Activated T-helper 1 cell treated with anti-CD3 and anti-CD28 coated beads, Interleukin-12 subunit alpha, Interleukin-12 subunit beta, Interleukin-2, Interleukin-4 antibody, amounts not matched to agents 30 ng/mL and 10 ng/mL and 1 ng/mL, durations not matched to agents 14 hours and 24 hours and 36 hours (primary cell): ENCODE measurements around the gene RALGPS2. TPM values are rescaled to one million over a fixed set of nuclear protein-coding genes. Genes with fewer than 3 reads are reported as not detected.

Experiments
- DNase-seq: peaks from one replicate; pipeline ENCODE4 v3.0.0; 2021; ENCODE audit warnings: low spot score
- H3K27ac Mint-ChIP-seq: one replicate; pipeline ENCODE4 v1.8.0; 2021; ENCODE audit warnings: mild to moderate bottlenecking, mixed read lengths
- H3K27me3 Mint-ChIP-seq: one replicate; pipeline ENCODE4 v1.8.0; 2022; ENCODE audit warnings: mild to moderate bottlenecking, moderate library complexity, mixed read lengths; ENCODE audit not compliant: insufficient read depth
- H3K36me3 Mint-ChIP-seq: one replicate; pipeline ENCODE4 v1.8.0; 2021; ENCODE audit warnings: low read depth, mixed read lengths
- H3K4me1 Mint-ChIP-seq: one replicate; pipeline ENCODE4 v1.8.0; 2021; ENCODE audit warnings: low read depth, mixed read lengths
- H3K4me3 Mint-ChIP-seq: one replicate; pipeline ENCODE4 v1.8.0; 2021; ENCODE audit warnings: mild to moderate bottlenecking, moderate library complexity, mixed read lengths
- H3K9me3 Mint-ChIP-seq: one replicate; pipeline ENCODE4 v1.8.0; 2021; ENCODE audit warnings: mixed read lengths
- intact Hi-C: fragments of 100-400 bp; cut with micrococcal nuclease; formaldehyde crosslinking; loops from one replicate; pipeline ENCODE4 v1.15.1; 2024
- total RNA-seq: library from RNA; stranded (reverse); gene quantifications from 2 replicates; pipeline ENCODE4 v1.2.3, GENCODE V29; 2022

Gene RALGPS2
- total RNA-seq, 1 donor from 2014 or later, result 1.6 TPM

DNA sequence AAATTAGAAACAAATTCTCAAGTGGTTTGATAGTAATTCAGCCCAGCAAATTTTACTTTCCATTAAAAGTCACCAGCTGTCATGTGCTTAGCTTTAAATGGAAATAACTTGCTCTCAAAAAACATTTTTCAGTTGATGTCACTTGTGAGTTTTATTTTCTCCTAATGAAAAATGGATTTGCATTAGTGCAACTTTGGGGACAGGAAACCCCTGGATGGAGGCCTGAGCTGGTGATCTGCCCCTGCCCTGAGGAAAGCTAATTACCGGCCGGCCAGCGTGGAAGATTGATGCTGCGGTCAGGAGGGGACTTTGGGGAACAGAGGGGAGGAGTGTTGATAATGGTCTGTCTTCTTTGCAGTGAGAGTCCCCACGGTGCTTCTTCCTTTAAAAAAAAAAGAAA lies 212.7 kb downstream of the RALGPS2 start:
- H3K27ac Mint-ChIP-seq, result no peak overlapping the region
- intact Hi-C loops, result no loop called here

DNA sequence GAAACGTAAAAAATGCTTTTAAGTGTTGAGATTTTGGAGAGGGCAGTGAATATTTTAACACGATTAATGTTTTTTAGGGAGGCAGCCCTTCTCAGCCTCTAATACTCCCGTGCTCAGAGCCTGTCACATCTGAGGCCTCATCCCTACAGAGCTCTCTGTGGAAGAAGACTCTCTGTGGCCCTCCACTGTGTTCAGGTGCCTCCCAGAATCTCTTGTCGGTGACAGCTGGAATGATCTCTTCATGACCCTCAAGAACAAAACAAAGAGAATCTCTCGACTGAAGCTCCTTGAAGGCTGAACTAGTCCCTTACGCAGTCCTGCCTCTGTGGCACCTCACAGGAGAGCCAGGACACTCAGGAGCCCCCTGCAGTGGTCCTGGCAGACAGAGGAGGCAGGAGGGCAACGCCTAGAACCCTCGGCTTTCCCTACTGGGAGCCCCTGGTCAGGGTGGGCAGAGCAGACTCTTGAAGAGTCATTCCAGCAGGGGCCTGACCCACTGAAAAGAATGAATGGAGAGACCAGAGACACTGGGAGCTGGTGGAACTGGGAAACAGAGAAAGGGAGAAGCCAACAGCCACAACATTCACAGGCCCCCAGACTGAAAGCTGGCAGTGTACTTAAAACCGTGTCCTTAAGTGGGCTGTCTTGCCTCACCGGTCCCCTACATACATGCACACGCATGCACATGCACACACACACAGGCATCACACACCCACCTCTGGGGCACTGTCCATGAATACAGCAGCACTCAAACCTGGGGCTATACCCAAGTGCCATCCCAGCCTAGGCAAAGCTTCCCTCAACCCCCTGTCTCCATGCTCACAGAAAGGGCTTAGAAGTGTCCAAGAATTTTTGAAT lies 213.3 kb downstream of the RALGPS2 start:
- no peak for DNase-seq
- intact Hi-C loops, result no loop called here
- Mint-ChIP-seq H3K4me1 (peaks cover 5% of the 10 kb centered on the region), H3K36me3 (no peaks in the 10 kb centered on the region), H3K9me3 (no peaks in the 10 kb centered on the region), H3K27ac (no peak overlapping the region), H3K27me3 (peaks cover 7% of the 10 kb centered on the region), H3K4me3 (no peak overlapping the region)

More for the DNA sequence above, 212.7 kb downstream of the RALGPS2 start:
- peaks cover under 1% of the 10 kb centered on the region for H3K4me1 Mint-ChIP-seq
- H3K36me3 Mint-ChIP-seq, result no peaks in the 10 kb centered on the region
- DNase-seq, result no peak
- peaks cover 7% of the 10 kb centered on the region for H3K27me3 Mint-ChIP-seq
- H3K9me3 Mint-ChIP-seq, result no peaks in the 10 kb centered on the region
- no peak overlapping the region for H3K4me3 Mint-ChIP-seq

GRCh38 chr1:178938959-178939317 lies 213.9 kb downstream of the RALGPS2 start:
- H3K36me3 Mint-ChIP-seq, result no peaks in the 10 kb centered on the region
- intact Hi-C loops, result no loop called here
- no peak for DNase-seq
- no peak overlapping the region for H3K27ac Mint-ChIP-seq
- H3K4me3 Mint-ChIP-seq, result no peak overlapping the region
- peaks cover 5% of the 10 kb centered on the region for H3K4me1 Mint-ChIP-seq
- peaks cover 7% of the 10 kb centered on the region for H3K27me3 Mint-ChIP-seq
- no peaks in the 10 kb centered on the region for H3K9me3 Mint-ChIP-seq

DNA sequence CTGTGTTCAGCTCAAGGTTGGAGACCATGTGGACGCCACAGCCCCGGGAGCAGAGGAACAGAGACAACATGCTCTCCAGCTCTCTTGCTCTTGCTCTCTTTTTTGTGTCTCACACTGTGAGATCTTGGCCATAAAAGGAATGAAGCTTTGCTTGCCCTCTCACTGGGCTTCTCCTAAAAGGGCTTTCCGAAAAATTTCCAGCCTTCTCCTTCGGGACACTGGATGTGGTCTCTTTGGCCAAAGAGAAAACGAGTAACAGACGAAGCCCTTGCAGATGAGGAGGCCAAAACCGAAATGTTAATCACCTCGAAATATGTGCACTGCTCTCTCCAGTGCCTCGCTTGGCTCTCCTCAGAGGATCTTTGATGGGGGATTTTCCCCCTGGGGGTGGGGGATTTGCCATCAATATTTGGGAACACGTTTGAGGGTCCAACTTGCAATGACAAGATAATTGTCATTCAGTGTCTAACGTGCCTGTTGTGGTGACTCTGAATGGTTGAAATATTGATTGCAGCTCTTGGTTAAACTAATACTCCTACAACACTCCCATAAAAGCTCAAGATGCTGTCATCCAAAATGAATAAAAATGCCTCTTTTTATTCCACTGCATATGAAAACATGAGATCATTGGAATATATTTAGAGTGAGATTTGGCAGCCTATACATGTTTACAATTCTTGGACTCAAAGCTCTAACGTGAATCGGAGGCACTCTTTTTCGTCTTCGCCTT lies 214.5 kb downstream of the RALGPS2 start:
- no peak overlapping the region for H3K27ac Mint-ChIP-seq
- H3K4me1 Mint-ChIP-seq, result peaks cover 5% of the 10 kb centered on the region
- H3K36me3 Mint-ChIP-seq, result no peaks in the 10 kb centered on the region
- H3K27me3 Mint-ChIP-seq, result peaks cover 7% of the 10 kb centered on the region
- intact Hi-C loops, result no loop called here
- H3K9me3 Mint-ChIP-seq, result no peaks in the 10 kb centered on the region
- no peak overlapping the region for H3K4me3 Mint-ChIP-seq
- DNase-seq, result no peak

DNA sequence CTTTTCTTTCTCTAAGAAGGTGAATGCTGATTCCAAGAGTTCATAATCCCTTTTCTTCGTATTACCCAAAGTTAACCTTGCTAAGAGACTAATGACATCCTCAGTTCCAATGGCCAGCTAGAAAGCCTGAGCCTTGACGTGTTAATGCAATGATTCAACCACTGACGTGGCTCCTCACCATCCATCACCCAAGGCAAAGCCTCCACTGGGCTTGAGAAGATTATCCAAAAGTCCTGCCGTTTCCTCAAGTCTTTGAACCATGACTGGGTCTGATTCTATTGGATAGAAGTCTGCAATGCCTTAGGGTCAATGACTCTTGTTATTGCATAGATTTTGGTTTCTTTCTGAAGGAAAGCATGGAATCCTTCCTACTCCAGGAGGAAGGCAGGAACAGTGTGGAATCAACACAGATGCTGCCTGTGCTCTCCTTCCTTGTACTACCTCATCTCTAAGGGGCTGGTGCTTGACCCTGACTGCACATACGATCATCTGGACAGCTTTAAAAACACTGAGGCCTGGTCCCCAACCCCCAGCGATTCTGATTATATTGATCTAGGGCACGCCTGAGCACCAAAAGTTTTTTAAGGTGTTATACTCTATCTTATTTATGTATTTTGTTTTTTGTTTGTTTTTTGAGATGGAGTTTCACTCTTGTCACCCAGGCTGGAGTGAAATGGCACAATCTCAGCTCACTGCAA lies 215.2 kb downstream of the RALGPS2 start:
- intact Hi-C loops, result no loop called here
- Mint-ChIP-seq H3K27me3 (peaks cover 7% of the 10 kb centered on the region), H3K9me3 (no peaks in the 10 kb centered on the region), H3K4me3 (no peak overlapping the region), H3K4me1 (peaks cover 5% of the 10 kb centered on the region), H3K36me3 (no peaks in the 10 kb centered on the region), H3K27ac (no peak overlapping the region)
- DNase-seq, result no peak

DNA sequence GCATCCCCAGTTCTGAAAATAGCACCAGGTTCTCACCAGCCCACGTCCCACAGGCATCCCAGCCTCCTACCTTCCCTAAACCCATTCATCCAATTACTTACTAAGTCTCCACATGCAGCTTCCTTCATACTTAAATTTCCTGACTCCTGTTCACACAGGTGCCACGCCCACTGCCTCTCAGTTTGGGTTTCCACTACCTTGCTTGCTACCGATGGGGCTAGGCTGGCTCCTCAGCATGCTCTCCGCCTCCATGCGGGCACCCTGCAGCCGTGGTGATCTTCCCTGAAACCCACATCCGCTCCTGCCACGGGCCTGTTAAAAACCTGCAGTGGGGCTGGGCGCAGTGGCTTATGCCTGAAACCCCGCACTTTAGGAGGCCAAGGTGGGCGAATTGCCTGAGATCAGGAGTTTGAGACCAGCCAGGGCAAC lies 216.2 kb downstream of the RALGPS2 start:
- no peaks in the 10 kb centered on the region for H3K36me3 Mint-ChIP-seq
- intact Hi-C loops, result no loop called here
- no peak for DNase-seq
- peaks cover 5% of the 10 kb centered on the region for H3K4me1 Mint-ChIP-seq
- no peak overlapping the region for H3K4me3 Mint-ChIP-seq
- H3K9me3 Mint-ChIP-seq, result no peaks in the 10 kb centered on the region
- peaks cover 7% of the 10 kb centered on the region for H3K27me3 Mint-ChIP-seq
- no peak overlapping the region for H3K27ac Mint-ChIP-seq

GRCh38 chr1:178941849-178942248 lies 216.8 kb downstream of the RALGPS2 start:
- Mint-ChIP-seq H3K9me3 (no peaks in the 10 kb centered on the region), H3K4me1 (peaks cover 5% of the 10 kb centered on the region), H3K27me3 (peaks cover 7% of the 10 kb centered on the region), H3K27ac (no peak overlapping the region), H3K36me3 (no peaks in the 10 kb centered on the region), H3K4me3 (no peak overlapping the region)
- intact Hi-C loops, result no loop called here
- no peak for DNase-seq

DNA sequence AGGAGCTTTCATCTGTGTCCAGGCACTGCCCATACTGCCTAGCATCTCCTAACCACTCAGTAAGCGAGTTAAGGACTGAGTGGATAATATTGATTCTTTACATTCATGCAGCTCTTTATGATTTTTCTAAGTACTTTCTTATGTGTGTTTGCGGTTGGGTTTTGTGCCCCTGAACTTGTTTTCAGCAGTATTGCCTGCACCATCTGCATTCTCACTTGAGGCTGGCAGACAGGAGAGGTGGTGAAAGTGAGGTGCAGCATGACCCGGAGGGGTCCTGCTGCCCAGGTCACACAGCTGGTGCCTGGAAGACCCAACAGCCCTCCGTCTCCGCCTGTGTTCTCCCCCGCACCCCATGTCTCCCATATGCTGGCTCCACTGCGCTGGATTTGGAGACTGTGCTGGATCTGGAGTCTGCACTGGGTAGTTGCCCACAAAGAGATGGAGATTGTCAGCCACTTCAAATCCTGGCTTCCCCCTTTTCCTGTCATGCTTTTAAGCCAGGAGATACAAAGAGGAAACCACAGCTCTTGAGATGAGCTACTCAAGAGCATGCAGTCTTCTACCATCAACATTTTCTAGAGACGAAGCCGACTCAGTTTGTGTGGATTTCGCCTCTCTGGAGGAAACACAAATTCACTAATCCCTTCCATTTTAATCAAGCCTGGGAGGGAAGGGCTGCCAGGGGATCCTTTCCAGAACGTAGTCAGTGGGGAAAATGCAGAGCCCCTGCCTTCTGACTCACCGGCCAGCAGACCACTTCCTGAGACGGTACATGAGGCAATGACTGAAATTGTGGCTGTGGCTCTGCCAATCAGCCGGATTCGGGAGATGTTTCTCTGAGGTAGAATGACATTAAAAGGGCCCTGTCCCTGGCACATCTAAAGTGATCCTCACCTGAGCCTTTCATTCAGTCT lies 217.5 kb downstream of the RALGPS2 start:
- Mint-ChIP-seq H3K27me3 (peaks cover 7% of the 10 kb centered on the region), H3K4me3 (no peak overlapping the region)
- no peak for DNase-seq

GRCh38 chr1:178944729-178945128 lies 219.7 kb downstream of the RALGPS2 start:
- H3K4me3 Mint-ChIP-seq, result no peak overlapping the region
- no peak overlapping the region for H3K27ac Mint-ChIP-seq
- H3K36me3 Mint-ChIP-seq, result no peaks in the 10 kb centered on the region
- no peaks in the 10 kb centered on the region for H3K9me3 Mint-ChIP-seq
- H3K4me1 Mint-ChIP-seq, result peaks cover 5% of the 10 kb centered on the region
- peaks cover 4% of the 10 kb centered on the region for H3K27me3 Mint-ChIP-seq
- intact Hi-C loops, result no loop called here
- DNase-seq, result no peak

More for the DNA sequence above, 217.5 kb downstream of the RALGPS2 start:
- Mint-ChIP-seq H3K4me1 (peaks cover 5% of the 10 kb centered on the region), H3K9me3 (no peaks in the 10 kb centered on the region), H3K27ac (no peak overlapping the region), H3K36me3 (no peaks in the 10 kb centered on the region)
- intact Hi-C loops, result no loop called here

GRCh38 chr1:178945763-178946266 lies 220.8 kb downstream of the RALGPS2 start:
- Mint-ChIP-seq H3K27ac (no peak overlapping the region), H3K36me3 (no peaks in the 10 kb centered on the region), H3K27me3 (peaks cover 4% of the 10 kb centered on the region), H3K4me1 (peaks cover 5% of the 10 kb centered on the region), H3K4me3 (no peak overlapping the region), H3K9me3 (no peaks in the 10 kb centered on the region)
- intact Hi-C loops, result no loop called here
- no peak for DNase-seq

- no peaks in the 10 kb centered on the region for H3K9me3 Mint-ChIP-seq
Observed at GRCh38 chr1:178946416-178946815, 221.4 kb downstream of the RALGPS2 start.

More at GRCh38 chr1:178946416-178946815, 221.4 kb downstream of the RALGPS2 start:
- intact Hi-C loops, result no loop called here
- H3K36me3 Mint-ChIP-seq, result no peaks in the 10 kb centered on the region
- H3K27ac Mint-ChIP-seq, result no peak overlapping the region
- peaks cover 4% of the 10 kb centered on the region for H3K27me3 Mint-ChIP-seq
- H3K4me1 Mint-ChIP-seq, result peaks cover 5% of the 10 kb centered on the region
- DNase-seq, result no peak
- no peak overlapping the region for H3K4me3 Mint-ChIP-seq
